CD8-positive, alpha-beta memory T cell (primary cell): ENCODE results near the gene RASA2. TPM values are rescaled to one million over a fixed set of nuclear protein-coding genes. Genes with fewer than 3 reads are reported as not detected.

ENCODE experiments used
- CTCF ChIA-PET: fragments of 350-600 bp; sonication (Branson Sonifier 250); formaldehyde crosslinking; loops from one replicate; lab custom pipeline; 2021; ENCODE audit warnings: antibody characterized with exemption; lab: Charles Lee
- POLR2A ChIA-PET: fragments of 350-600 bp; sonication (Branson Sonifier 250); formaldehyde crosslinking; loops from one replicate; lab custom pipeline; 2021; ENCODE audit warnings: antibody characterized with exemption; lab: Charles Lee
- DNase-seq, 5 donors: peaks; one replicate each; pipeline versions ENCODE4 v3.0.0 to v3.0.0-alpha.2; 2020 to 2022; ENCODE audit warnings: mixed read lengths in 1 of 5
- H3K27ac ChIP-seq: one replicate; pipeline ENCODE4 v1.7.0; 2013; ENCODE audit warnings: low read depth, mild to moderate bottlenecking, low read length, moderate library complexity
- H3K27me3 ChIP-seq: 2 replicates; pipeline ENCODE4 v1.7.0; 2013; ENCODE audit warnings: low read length, mild to moderate bottlenecking; ENCODE audit not compliant: insufficient read depth, poor library complexity, severe bottlenecking
- H3K36me3 ChIP-seq: 2 replicates; pipeline ENCODE4 v1.7.0; 2013; ENCODE audit warnings: mild to moderate bottlenecking, low read length, moderate library complexity; ENCODE audit not compliant: insufficient read depth
- H3K4me1 ChIP-seq: 2 replicates; pipeline ENCODE4 v1.7.0; 2013; ENCODE audit warnings: mild to moderate bottlenecking, low read length, moderate library complexity; ENCODE audit not compliant: insufficient read depth
- H3K4me3 ChIP-seq: 2 replicates; pipeline ENCODE4 v1.7.0; 2013; ENCODE audit warnings: mild to moderate bottlenecking, low read length
- H3K9me3 ChIP-seq: 2 replicates; pipeline ENCODE4 v1.7.0; 2013; ENCODE audit warnings: mild to moderate bottlenecking, low read length
- H3K27ac Mint-ChIP-seq, 8 donors: one replicate each; pipeline ENCODE4 v1.8.0; 2020 to 2021; ENCODE audit warnings: mixed read lengths in 8 of 8, mild to moderate bottlenecking in 6 of 8, inconsistent platforms in 3 of 8, moderate library complexity in 3 of 8
- H3K27me3 Mint-ChIP-seq, 2 donors: one replicate each; pipeline ENCODE4 v1.8.0; 2020 to 2021; ENCODE audit warnings: mixed read lengths in 2 of 2, mild to moderate bottlenecking in 1 of 2, moderate library complexity in 1 of 2
- H3K36me3 Mint-ChIP-seq, 3 donors: one replicate each; pipeline ENCODE4 v1.8.0; 2020 to 2021; ENCODE audit warnings: mixed read lengths in 3 of 3, inconsistent platforms in 1 of 3, mild to moderate bottlenecking in 1 of 3
- H3K4me1 Mint-ChIP-seq, 3 donors: one replicate each; pipeline ENCODE4 v1.8.0; 2020 to 2021; ENCODE audit warnings: mixed read lengths in 3 of 3, inconsistent platforms in 1 of 3, mild to moderate bottlenecking in 1 of 3
- H3K4me3 Mint-ChIP-seq, 7 donors: one replicate each; pipeline ENCODE4 v1.8.0; 2020 to 2021; ENCODE audit warnings: mixed read lengths in 7 of 7, mild to moderate bottlenecking in 6 of 7, moderate library complexity in 4 of 7, inconsistent platforms in 2 of 7
- H3K9me3 Mint-ChIP-seq, 5 donors: one replicate each; pipeline ENCODE4 v1.8.0; 2020 to 2022; ENCODE audit warnings: mixed read lengths in 5 of 5, mild to moderate bottlenecking in 3 of 5, moderate library complexity in 2 of 5, inconsistent platforms in 1 of 5
- polyA plus RNA-seq: library from polyadenylated mRNA; unstranded; fragments of 300-500 nt; fragmentation: Illumina TruSeq; gene quantifications from one replicate; pipeline ENCODE4 v1.2.3, GENCODE V29; 2021
- total RNA-seq, 2 experiments: library from RNA; stranded (reverse); gene quantifications; one replicate each; pipeline ENCODE4 v1.2.3, GENCODE V29; 2021

The RASA2 gene
- total and polyA plus RNA-seq, 3 experiments from 2014 or later, result 34.0 to 39.2 (median 36.4) TPM

DNA sequence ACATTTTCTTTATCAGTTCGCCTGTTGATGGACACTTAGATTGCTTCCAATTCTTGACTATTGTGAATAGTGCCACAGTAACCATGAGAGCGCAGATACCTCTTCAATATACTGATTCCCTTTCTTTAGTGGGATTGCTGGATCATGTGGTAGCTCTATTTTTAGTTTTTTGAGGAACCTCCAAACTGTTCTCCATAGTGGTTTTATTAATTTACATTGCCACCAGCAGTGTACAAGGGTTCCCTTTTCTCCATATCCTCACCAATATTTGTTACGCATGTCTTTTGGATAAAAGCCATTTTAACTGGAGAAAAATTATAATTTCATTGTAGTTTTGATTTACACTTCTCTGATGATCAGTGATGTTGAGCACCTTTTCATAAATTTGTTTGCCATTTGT, 59.3 kb downstream of the RASA2 start:
- POLR2A ChIA-PET, result interaction anchor here (0.7 kb wide), 1 partner anchor 59 kb away, joined by 4 read pairs; the partner anchor contains the start of gene RASA2
- peaks cover 35% of the 10 kb centered on the region for H3K4me1 ChIP-seq
- H3K27me3 ChIP-seq, result no peaks in the 10 kb centered on the region
- no peak overlapping the region for H3K4me3 ChIP-seq
- H3K9me3 Mint-ChIP-seq, result peaks cover 11 to 23% (median 15%) of the 10 kb centered on the region in 5 donors
- peaks cover 75 to 92% (median 85%) of the 10 kb centered on the region in 3 donors for H3K4me1 Mint-ChIP-seq
- H3K27me3 Mint-ChIP-seq, result no peaks in the 10 kb centered on the region
- peaks cover 14% of the 10 kb centered on the region for H3K36me3 ChIP-seq
- peaks cover 59 to 79% (median 64%) of the 10 kb centered on the region in 3 donors for H3K36me3 Mint-ChIP-seq
- H3K27ac ChIP-seq, result no peak overlapping the region
- peak overlapping the region in 1 of 7 donors; percentile 13 for H3K4me3 Mint-ChIP-seq
- DNase-seq, result no peak
- peak overlapping the region; percentile 7 to 88 (median 77) for H3K27ac Mint-ChIP-seq
- H3K9me3 ChIP-seq, result peaks cover 4% of the 10 kb centered on the region
- CTCF ChIA-PET, result no interaction called here

- H3K36me3 Mint-ChIP-seq, result peaks cover 59 to 81% (median 64%) of the 10 kb centered on the region in 3 donors
- Histone ChIP-seq H3K36me3 (peaks cover 14% of the 10 kb centered on the region), H3K27ac (no peak overlapping the region), H3K9me3 (peaks cover 4% of the 10 kb centered on the region), H3K4me1 (peaks cover 40% of the 10 kb centered on the region), H3K27me3 (no peaks in the 10 kb centered on the region), H3K4me3 (no peak overlapping the region)
- POLR2A ChIA-PET, result no interaction called here
- peaks cover 11 to 23% (median 15%) of the 10 kb centered on the region in 5 donors for H3K9me3 Mint-ChIP-seq
- H3K4me1 Mint-ChIP-seq, result peaks cover 79 to 93% (median 86%) of the 10 kb centered on the region in 3 donors
- CTCF ChIA-PET, result interaction anchor here (1.2 to 1.4 kb wide), 2 partner anchors 48 to 70 kb away, joined by 3 read pairs; no protein-coding TSS in a partner anchor
- no peaks in the 10 kb centered on the region for H3K27me3 Mint-ChIP-seq
- H3K4me3 Mint-ChIP-seq, result no peak overlapping the region
- no peak for DNase-seq
- peak overlapping the region in 6 of 8 donors; percentile 36 to 87 (median 72) for H3K27ac Mint-ChIP-seq
Observed at GRCh38 chr3:141546586-141546985, 59.8 kb downstream of the RASA2 start.

- no peak overlapping the region for H3K27ac ChIP-seq
- H3K27me3 Mint-ChIP-seq, result no peaks in the 10 kb centered on the region
- H3K36me3 Mint-ChIP-seq, result peaks cover 49 to 70% (median 55%) of the 10 kb centered on the region in 3 donors
- H3K4me3 ChIP-seq, result no peak overlapping the region
- H3K9me3 ChIP-seq, result peaks cover 4% of the 10 kb centered on the region
- peaks cover 81 to 93% (median 86%) of the 10 kb centered on the region in 3 donors for H3K4me1 Mint-ChIP-seq
- H3K4me1 ChIP-seq, result peaks cover 40% of the 10 kb centered on the region
- H3K4me3 Mint-ChIP-seq, result no peak overlapping the region
- peak overlapping the region in 5 of 8 donors; percentile 7 to 62 (median 22) for H3K27ac Mint-ChIP-seq
- no peak for DNase-seq
- H3K27me3 ChIP-seq, result no peaks in the 10 kb centered on the region
- H3K9me3 Mint-ChIP-seq, result peaks cover 11 to 18% (median 14%) of the 10 kb centered on the region in 5 donors
- peaks cover 10% of the 10 kb centered on the region for H3K36me3 ChIP-seq
- POLR2A ChIA-PET, result no interaction called here
- CTCF ChIA-PET, result interaction anchor here (1.1 to 1.4 kb wide), 5 partner anchors 13 to 112 kb away, joined by 3 to 4 read pairs (median 3); no protein-coding TSS in a partner anchor
Observed at GRCh38 chr3:141547791-141548190, 61.0 kb downstream of the RASA2 start.

DNA sequence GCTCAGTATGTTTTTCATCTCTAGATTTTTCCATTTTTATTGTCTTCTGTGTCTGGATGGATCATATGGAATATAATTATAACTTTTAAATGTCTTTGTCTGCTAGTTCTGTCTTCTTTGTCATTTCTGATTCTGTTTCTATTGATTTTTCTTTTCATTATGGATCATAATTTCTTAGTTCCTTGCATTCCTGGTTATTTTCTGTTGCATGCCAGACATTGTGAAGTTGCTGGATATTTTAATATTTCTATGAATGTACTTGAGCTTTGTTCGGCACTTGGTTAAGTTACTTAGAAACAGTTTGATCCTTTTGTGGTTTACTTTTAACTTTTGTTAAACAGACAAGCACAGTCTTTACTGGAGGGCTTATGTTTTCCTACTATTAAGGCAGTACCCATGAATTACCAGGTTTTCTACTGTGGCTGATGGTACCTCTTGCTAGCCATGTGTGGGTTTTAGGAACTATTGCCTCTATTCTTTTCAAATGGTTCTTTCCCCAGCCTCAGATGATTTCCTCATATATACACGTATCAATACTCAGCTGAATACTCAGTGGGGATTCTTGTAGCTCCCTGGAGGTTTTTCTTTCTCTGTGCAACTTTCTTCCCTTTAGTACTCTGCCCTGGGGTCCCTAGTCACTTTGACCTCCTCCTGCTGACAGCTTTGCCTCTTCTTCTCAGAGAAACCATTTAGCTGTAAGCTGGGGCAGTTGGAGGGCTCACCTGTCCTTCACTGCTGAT, 64.3 kb downstream of the RASA2 start:
- peaks cover 66 to 91% (median 85%) of the 10 kb centered on the region in 3 donors for H3K4me1 Mint-ChIP-seq

DNA sequence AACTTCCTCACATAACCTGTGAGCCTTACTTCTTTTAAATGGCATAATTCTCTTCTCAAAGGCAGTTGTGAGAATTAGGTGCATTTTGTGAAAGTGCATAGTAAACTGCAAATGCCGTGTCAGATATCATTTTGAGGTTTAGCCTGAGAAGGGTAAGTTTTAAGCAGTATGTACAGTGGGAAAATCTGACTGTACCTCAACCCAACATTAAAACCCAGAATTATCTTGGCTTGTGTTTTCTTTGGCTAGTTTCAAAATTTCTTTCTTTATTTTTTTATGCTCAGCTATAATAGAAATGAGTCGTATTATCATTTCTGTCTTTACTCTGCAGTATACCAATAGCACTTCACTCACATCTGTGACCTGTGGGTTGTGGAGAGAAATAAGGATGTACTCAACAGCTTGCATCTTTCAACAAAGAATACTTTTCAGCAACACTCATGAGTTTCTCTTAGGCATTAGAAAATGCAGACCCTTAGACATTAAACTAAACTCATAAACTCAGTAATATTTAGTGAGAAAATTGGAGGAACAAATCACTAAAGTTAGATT, 65.7 kb downstream of the RASA2 start:
- no peaks in the 10 kb centered on the region for H3K27me3 Mint-ChIP-seq
- H3K4me3 ChIP-seq, result no peak overlapping the region
- H3K36me3 ChIP-seq, result peaks cover 20% of the 10 kb centered on the region
- no peaks in the 10 kb centered on the region for H3K9me3 ChIP-seq
- H3K4me1 Mint-ChIP-seq, result peaks cover 56 to 82% (median 73%) of the 10 kb centered on the region in 3 donors
- H3K9me3 Mint-ChIP-seq, result peaks cover 0 to 7% (median 2%) of the 10 kb centered on the region in 5 donors
- H3K4me1 ChIP-seq, result peaks cover 66% of the 10 kb centered on the region
- POLR2A ChIA-PET, result interaction anchor here (0.7 to 1.5 kb wide), 2 partner anchors 54 to 66 kb away, joined by 5 to 21 read pairs; partner anchors contain the start of gene RASA2
- H3K27ac ChIP-seq, result no peak overlapping the region
- peak in 1 of 5 donors; percentile 15 for DNase-seq
- H3K36me3 Mint-ChIP-seq, result peaks cover 22 to 50% (median 25%) of the 10 kb centered on the region in 3 donors
- H3K4me3 Mint-ChIP-seq, result peak overlapping the region in 6 of 7 donors; percentile 15 to 74 (median 56)
- peak overlapping the region; percentile 51 to 95 (median 84) for H3K27ac Mint-ChIP-seq
- no peaks in the 10 kb centered on the region for H3K27me3 ChIP-seq
- CTCF ChIA-PET, result interaction anchor here (0.9 to 2.6 kb wide), 6 partner anchors 8 to 185 kb away, joined by 3 to 12 read pairs (median 4); no protein-coding TSS in a partner anchor

More for the DNA sequence above, 64.3 kb downstream of the RASA2 start:
- no peaks in the 10 kb centered on the region for H3K27me3 ChIP-seq
- peaks cover 18% of the 10 kb centered on the region for H3K36me3 ChIP-seq
- H3K27ac ChIP-seq, result no peak overlapping the region
- POLR2A ChIA-PET, result interaction anchor here (0.6 kb wide), 1 partner anchor 62 kb away, joined by 3 read pairs; no protein-coding TSS in a partner anchor
- H3K4me3 Mint-ChIP-seq, result peak overlapping the region in 1 of 7 donors; percentile 15
- H3K27me3 Mint-ChIP-seq, result no peaks in the 10 kb centered on the region
- peaks cover 33 to 62% (median 33%) of the 10 kb centered on the region in 3 donors for H3K36me3 Mint-ChIP-seq
- H3K4me1 ChIP-seq, result peaks cover 58% of the 10 kb centered on the region
- H3K4me3 ChIP-seq, result no peak overlapping the region
- peak in 1 of 5 donors; percentile 21 for DNase-seq
- peaks cover 0 to 10% (median 2%) of the 10 kb centered on the region in 5 donors for H3K9me3 Mint-ChIP-seq
- CTCF ChIA-PET, result interaction anchor here (1.1 to 1.5 kb wide), 2 partner anchors 9 to 77 kb away, joined by 3 read pairs; no protein-coding TSS in a partner anchor
- peak overlapping the region in 6 of 8 donors; percentile 49 to 86 (median 70) for H3K27ac Mint-ChIP-seq
- H3K9me3 ChIP-seq, result no peaks in the 10 kb centered on the region

- Mint-ChIP-seq H3K36me3 (peaks cover 17 to 44% (median 21%) of the 10 kb centered on the region in 3 donors), H3K27me3 (no peaks in the 10 kb centered on the region), H3K4me1 (peaks cover 50 to 77% (median 67%) of the 10 kb centered on the region in 3 donors), H3K27ac (peak overlapping the region in 7 of 8 donors; percentile 51 to 95 (median 86)), H3K4me3 (peak overlapping the region in 6 of 7 donors; percentile 15 to 74 (median 56)), H3K9me3 (peaks cover 0 to 2% (median 1%) of the 10 kb centered on the region in 5 donors)
- no peak overlapping the region for H3K27ac ChIP-seq
- H3K4me3 ChIP-seq, result no peak overlapping the region
- ChIA-PET CTCF (interaction anchor here (0.6 to 2.6 kb wide), 8 partner anchors 9 to 185 kb away, joined by 3 to 12 read pairs (median 3); no protein-coding TSS in a partner anchor), POLR2A (interaction anchor here (0.7 to 1.5 kb wide), 2 partner anchors 54 to 66 kb away, joined by 5 to 21 read pairs; partner anchors contain the start of gene RASA2)
- no peaks in the 10 kb centered on the region for H3K9me3 ChIP-seq
- H3K4me1 ChIP-seq, result peaks cover 71% of the 10 kb centered on the region
- H3K27me3 ChIP-seq, result no peaks in the 10 kb centered on the region
- peak in 2 of 5 donors; percentile 74 to 77 for DNase-seq
- peaks cover 16% of the 10 kb centered on the region for H3K36me3 ChIP-seq
Observed at GRCh38 chr3:141553055-141553454, 66.2 kb downstream of the RASA2 start.

DNA sequence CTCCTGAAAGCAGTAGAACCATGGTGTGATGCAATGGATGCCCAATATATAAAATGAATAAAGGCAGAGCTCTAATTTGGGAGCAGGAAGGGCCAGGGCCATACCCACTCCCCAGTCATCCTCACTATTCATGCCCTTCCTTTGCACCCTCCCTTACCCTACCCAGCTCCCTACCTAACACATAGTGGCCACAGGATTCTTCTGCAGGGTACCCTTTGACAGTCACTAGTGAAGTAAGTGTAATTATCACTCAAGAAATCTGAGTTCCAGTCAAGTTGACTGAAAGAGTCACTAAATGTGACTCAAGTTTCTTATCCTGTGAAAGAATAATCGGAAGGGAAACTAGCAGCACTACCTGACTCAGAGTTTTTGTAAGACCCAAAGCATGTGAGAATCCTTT, 69.2 kb downstream of the RASA2 start:
- POLR2A ChIA-PET, result interaction anchor here (2.3 kb wide), 1 partner anchor 68 kb away, joined by 8 read pairs; no protein-coding TSS in a partner anchor

More for the DNA sequence above, 69.2 kb downstream of the RASA2 start:
- Mint-ChIP-seq H3K27me3 (no peaks in the 10 kb centered on the region), H3K4me1 (peaks cover 37 to 60% (median 52%) of the 10 kb centered on the region in 3 donors), H3K27ac (peak overlapping the region in 3 of 8 donors; percentile 24 to 45 (median 35)), H3K4me3 (no peak overlapping the region), H3K9me3 (no peaks in the 10 kb centered on the region), H3K36me3 (peaks cover under 1 to 38% (median 10%) of the 10 kb centered on the region in 3 donors)
- CTCF ChIA-PET, result interaction anchor here (1.0 to 1.1 kb wide), 2 partner anchors 81 to 249 kb away, joined by 3 read pairs; no protein-coding TSS in a partner anchor
- Histone ChIP-seq H3K4me3 (no peak overlapping the region), H3K9me3 (no peaks in the 10 kb centered on the region), H3K27ac (no peak overlapping the region), H3K36me3 (peaks cover 31% of the 10 kb centered on the region), H3K27me3 (no peaks in the 10 kb centered on the region), H3K4me1 (peaks cover 66% of the 10 kb centered on the region)
- no peak for DNase-seq
